Caco-2 (cell line): ENCODE measurements around the gene YAP1. TPM values are rescaled to one million over a fixed set of nuclear protein-coding genes. Genes with fewer than 3 reads are reported as not detected.

Source experiments
- BruUV-seq: library from RNA; stranded (reverse); fragments of 400-500 nt; replicated peaks from 2 replicates; lab custom pipeline; 2021; lab: Mats Ljungman, UMichigan
- CTCF ChIA-PET: fragments of 300-600 bp; sonication (Branson Sonifier 250); formaldehyde crosslinking; loops from one replicate; lab custom pipeline; 2022; ENCODE audit warnings: antibody characterized with exemption; lab: Charles Lee
- POLR2A ChIA-PET: fragments of 300-600 bp; sonication (Branson Sonifier 250); formaldehyde crosslinking; loops from one replicate; lab custom pipeline; 2022; ENCODE audit warnings: antibody characterized with exemption; lab: Charles Lee
- DNase-seq, 2 experiments: peaks; one replicate each; pipeline versions ENCODE4 v3.0.0 to v3.0.0-alpha.2; 2020 to 2022
- H3K27me3 ChIP-seq: replicated peaks from 2 replicates; pipeline ENCODE4 v1.6.0; 2011; ENCODE audit warnings: low read length; ENCODE audit not compliant: control insufficient read depth, insufficient read depth
- H3K36me3 ChIP-seq: 2 replicates; pipeline ENCODE4 v1.5.1; 2011; ENCODE audit warnings: low read length; ENCODE audit not compliant: control insufficient read depth, insufficient read depth
- H3K4me1 ChIP-seq: fragments of 250-450 bp; sonication (Bioruptor Pico); 2 replicates; pipeline ENCODE4 v1.5.1; 2020; ENCODE audit warnings: mild to moderate bottlenecking
- H3K4me3 ChIP-seq: 2 replicates; pipeline ENCODE4 v1.5.1; 2011; ENCODE audit warnings: low read depth, mild to moderate bottlenecking, control low read depth, low read length
- H3K9me3 ChIP-seq: fragments of 250-450 bp; sonication (Bioruptor Pico); 2 replicates; pipeline ENCODE4 v1.5.1; 2020; ENCODE audit warnings: mild to moderate bottlenecking, moderate library complexity
- H3K27ac Mint-ChIP-seq: one replicate; pipeline ENCODE4 v1.8.0; 2022; ENCODE audit warnings: mixed read lengths; ENCODE audit not compliant: unreplicated experiment
- H3K27me3 Mint-ChIP-seq: one replicate; pipeline ENCODE4 v1.8.0; 2022; ENCODE audit warnings: mixed read lengths; ENCODE audit not compliant: insufficient read depth, unreplicated experiment
- H3K36me3 Mint-ChIP-seq: one replicate; pipeline ENCODE4 v1.8.0; 2022; ENCODE audit warnings: mild to moderate bottlenecking, mixed read lengths; ENCODE audit not compliant: insufficient read depth, unreplicated experiment
- H3K4me1 Mint-ChIP-seq: one replicate; pipeline ENCODE4 v1.8.0; 2022; ENCODE audit warnings: low read depth, mixed read lengths; ENCODE audit not compliant: unreplicated experiment
- H3K4me3 Mint-ChIP-seq: one replicate; pipeline ENCODE4 v1.8.0; 2022; ENCODE audit warnings: mild to moderate bottlenecking, moderate library complexity, mixed read lengths; ENCODE audit not compliant: unreplicated experiment
- H3K9me3 Mint-ChIP-seq: one replicate; pipeline ENCODE4 v1.8.0; 2022; ENCODE audit warnings: mixed read lengths; ENCODE audit not compliant: unreplicated experiment
- CTCF ChIP-seq, 2 experiments: fragments of 200-600 bp in 1 of 2; IDR thresholded peaks; 1 replicate in 1 of 2; 2 replicates in 1 of 2; pipeline versions ENCODE4 v1.5.1 to v1.8.0; 2011 to 2022; ENCODE audit warnings: antibody characterized with exemption in 1 of 2, control low read depth in 1 of 2, inconsistent platforms in 1 of 2, low read depth in 1 of 2, low read length in 1 of 2, mild to moderate bottlenecking in 1 of 2, moderate library complexity in 1 of 2; ENCODE audit not compliant: insufficient read depth in 1 of 2, severe bottlenecking in 1 of 2, unreplicated experiment in 1 of 2
- intact Hi-C: fragments of 100-400 bp; cut with micrococcal nuclease; formaldehyde crosslinking; loops from one replicate; pipeline ENCODE4 v1.10.0; 2022; ENCODE audit not compliant: unreplicated experiment
- total RNA-seq: library from RNA; stranded (reverse); gene quantifications from 2 replicates; pipeline ENCODE4 v1.2.3, GENCODE V29; 2022

Gene YAP1
- total RNA-seq, 1 experiment from 2014 or later = 207 TPM

DNA sequence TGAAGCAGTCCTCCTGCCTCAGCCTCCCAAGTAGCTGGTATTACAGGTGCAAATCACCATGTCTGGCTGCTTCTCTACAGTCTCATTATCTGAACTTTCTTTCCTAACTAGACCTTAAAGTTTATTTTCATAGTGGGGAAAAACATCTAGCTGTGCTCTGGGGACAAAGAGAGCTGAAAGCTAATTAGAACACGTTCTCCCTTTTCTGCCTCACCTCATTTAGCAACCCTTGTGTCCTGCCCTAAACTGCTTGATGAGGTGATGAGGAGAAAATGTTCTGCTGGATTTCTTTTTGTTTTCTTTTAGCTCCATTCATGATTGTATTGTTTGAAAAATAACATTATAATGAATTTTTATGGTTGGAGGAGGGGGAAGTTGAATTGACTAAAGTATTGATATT, 84.7 kb downstream of the YAP1 start:
- Mint-ChIP-seq H3K27ac (peak overlapping the region; percentile 69), H3K4me1 (peaks cover 64% of the 10 kb centered on the region), H3K36me3 (peaks cover 71% of the 10 kb centered on the region), H3K9me3 (peaks cover 9% of the 10 kb centered on the region), H3K4me3 (no peak overlapping the region), H3K27me3 (no peaks in the 10 kb centered on the region)
- no TSS peak for BruUV-seq
- Histone ChIP-seq H3K27me3 (no peaks in the 10 kb centered on the region), H3K9me3 (no peaks in the 10 kb centered on the region), H3K4me3 (no peak overlapping the region), H3K36me3 (peaks cover 5% of the 10 kb centered on the region; the same call in 1 of the 2 replicates), H3K4me1 (peaks cover 63% of the 10 kb centered on the region)
- ChIA-PET POLR2A (no interaction called here), CTCF (interaction anchor here (0.6 kb wide), 1 partner anchor 280 kb away, joined by 3 read pairs; the partner anchor contains the start of gene CEP126)
- no peak for DNase-seq
- TF ChIP-seq CTCF (IDR thresholded peaks at IDR 0.05; ENCODE audit: insufficient read depth in 1 of 2, low read depth in 1 of 2, low read length in 1 of 2, severe bottlenecking in 1 of 2, unreplicated experiment in 1 of 2) = no peak
- intact Hi-C loops = no loop called here

GRCh38 chr11:102196351-102196750, 86.1 kb downstream of the YAP1 start:
- peaks cover 68% of the 10 kb centered on the region for H3K36me3 Mint-ChIP-seq
- Histone ChIP-seq H3K36me3 (peaks cover 5% of the 10 kb centered on the region; the same call in 1 of the 2 replicates), H3K4me1 (peaks cover 53% of the 10 kb centered on the region), H3K9me3 (no peaks in the 10 kb centered on the region), H3K4me3 (no peak overlapping the region), H3K27me3 (no peaks in the 10 kb centered on the region)
- ChIA-PET CTCF (no interaction called here), POLR2A (no interaction called here)
- TF ChIP-seq CTCF (IDR thresholded peaks at IDR 0.05; ENCODE audit: insufficient read depth in 1 of 2, low read depth in 1 of 2, low read length in 1 of 2, severe bottlenecking in 1 of 2, unreplicated experiment in 1 of 2) = no peak
- peaks cover 9% of the 10 kb centered on the region for H3K9me3 Mint-ChIP-seq
- intact Hi-C loops = no loop called here
- no TSS peak for BruUV-seq
- no peak overlapping the region for H3K4me3 Mint-ChIP-seq
- peaks cover 63% of the 10 kb centered on the region for H3K4me1 Mint-ChIP-seq
- no peaks in the 10 kb centered on the region for H3K27me3 Mint-ChIP-seq
- H3K27ac Mint-ChIP-seq = no peak overlapping the region
- DNase-seq = no peak

DNA sequence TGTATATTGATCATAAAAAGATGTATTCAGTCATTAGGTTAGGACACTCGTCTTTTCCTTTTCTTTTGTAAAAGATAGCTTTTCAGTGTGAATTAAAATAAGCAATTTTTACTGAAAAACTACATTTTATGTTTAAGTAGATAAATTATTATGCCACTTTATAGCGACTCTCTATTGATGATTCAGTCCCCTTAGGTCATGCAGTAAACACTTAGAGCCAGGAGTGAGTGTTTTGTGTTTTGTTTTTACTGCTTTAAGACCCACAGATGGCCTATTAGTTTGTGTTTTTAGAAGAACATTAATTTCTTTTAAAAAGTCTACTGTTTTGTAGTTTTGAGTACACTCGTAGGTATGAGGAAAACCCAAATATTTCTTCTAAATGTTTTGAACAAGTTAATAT, 86.6 kb downstream of the YAP1 start:
- no peaks in the 10 kb centered on the region for H3K27me3 ChIP-seq
- H3K4me3 Mint-ChIP-seq = no peak overlapping the region
- peaks cover 68% of the 10 kb centered on the region for H3K36me3 Mint-ChIP-seq
- H3K4me1 Mint-ChIP-seq = peaks cover 59% of the 10 kb centered on the region
- ChIA-PET CTCF (no interaction called here), POLR2A (no interaction called here)
- H3K27me3 Mint-ChIP-seq = no peaks in the 10 kb centered on the region
- TF ChIP-seq CTCF (IDR thresholded peaks at IDR 0.05; ENCODE audit: insufficient read depth in 1 of 2, low read depth in 1 of 2, low read length in 1 of 2, severe bottlenecking in 1 of 2, unreplicated experiment in 1 of 2) = no peak
- H3K4me3 ChIP-seq = no peak overlapping the region
- no peaks in the 10 kb centered on the region for H3K9me3 ChIP-seq
- H3K36me3 ChIP-seq = peaks cover 5% of the 10 kb centered on the region; the same call in 1 of the 2 replicates
- intact Hi-C loops = no loop called here
- DNase-seq = no peak
- peaks cover 53% of the 10 kb centered on the region for H3K4me1 ChIP-seq
- no peak overlapping the region for H3K27ac Mint-ChIP-seq
- BruUV-seq = no TSS peak
- peaks cover 9% of the 10 kb centered on the region for H3K9me3 Mint-ChIP-seq
